Measurements from ENCODE around the gene BID. TPM values are rescaled to one million over a fixed set of nuclear protein-coding genes. Genes with fewer than 3 reads are reported as not detected.

BID gene
- polyA plus RNA-seq, 1 donor: 22.2 TPM

GRCh38 chr22:17816649-17817048, 42.4 kb upstream of the BID start:
- no peaks in the 10 kb centered on the region for H3K4me1 ChIP-seq (ENCODE audit: control insufficient read depth, insufficient read depth, low read length)
- WGBS (ENCODE audit: insufficient coverage, low lambda C conversion rate): no CpG with 5 or more reads among the region's 14 CpGs
- H3K36me3 ChIP-seq (ENCODE audit: control insufficient read depth, insufficient read depth, low read length): peaks cover 72% of the 10 kb centered on the region
- H3K9me3 ChIP-seq (ENCODE audit: control insufficient read depth, low read depth, low read length): no peaks in the 10 kb centered on the region
- no peak for DNase-seq
- H3K27me3 ChIP-seq (ENCODE audit: control insufficient read depth, insufficient read depth, low read length): no peaks in the 10 kb centered on the region
- no peak overlapping the region for H3K4me3 ChIP-seq (ENCODE audit: low read length)
- no peak overlapping the region for H3K27ac ChIP-seq (ENCODE audit: low read length)

- no peak overlapping the region for H3K4me3 ChIP-seq (ENCODE audit: low read length)
- WGBS (ENCODE audit: insufficient coverage, low lambda C conversion rate): no CpG with 5 or more reads among the region's 15 CpGs
- H3K9me3 ChIP-seq (ENCODE audit: control insufficient read depth, low read depth, low read length): no peaks in the 10 kb centered on the region
- no peak overlapping the region for H3K27ac ChIP-seq (ENCODE audit: low read length)
- H3K27me3 ChIP-seq (ENCODE audit: control insufficient read depth, insufficient read depth, low read length): no peaks in the 10 kb centered on the region
- DNase-seq: no peak
- H3K4me1 ChIP-seq (ENCODE audit: control insufficient read depth, insufficient read depth, low read length): peaks cover 6% of the 10 kb centered on the region
- peaks cover 65% of the 10 kb centered on the region for H3K36me3 ChIP-seq (ENCODE audit: control insufficient read depth, insufficient read depth, low read length)
These were observed 41.5 kb upstream of the BID start for GRCh38 chr22:17815703-17816254.

- H3K4me3 ChIP-seq (ENCODE audit: low read length): no peak overlapping the region
- peaks cover 9% of the 10 kb centered on the region for H3K4me1 ChIP-seq (ENCODE audit: control insufficient read depth, insufficient read depth, low read length)
- no peak for DNase-seq
- H3K27me3 ChIP-seq (ENCODE audit: control insufficient read depth, insufficient read depth, low read length): no peaks in the 10 kb centered on the region
- H3K36me3 ChIP-seq (ENCODE audit: control insufficient read depth, insufficient read depth, low read length): peaks cover 70% of the 10 kb centered on the region
- no peaks in the 10 kb centered on the region for H3K9me3 ChIP-seq (ENCODE audit: control insufficient read depth, low read depth, low read length)
- WGBS (ENCODE audit: insufficient coverage, low lambda C conversion rate): no CpG with 5 or more reads among the region's 20 CpGs
- H3K27ac ChIP-seq (ENCODE audit: low read length): no peak overlapping the region
These were observed 40.6 kb upstream of the BID start for GRCh38 chr22:17814830-17815229.

- Histone ChIP-seq H3K36me3 (ENCODE audit: control insufficient read depth, insufficient read depth, low read length) (peaks cover 74% of the 10 kb centered on the region), H3K27me3 (ENCODE audit: control insufficient read depth, insufficient read depth, low read length) (no peaks in the 10 kb centered on the region), H3K4me3 (ENCODE audit: low read length) (no peak overlapping the region), H3K9me3 (ENCODE audit: control insufficient read depth, low read depth, low read length) (no peaks in the 10 kb centered on the region), H3K27ac (ENCODE audit: low read length) (no peak overlapping the region), H3K4me1 (ENCODE audit: control insufficient read depth, insufficient read depth, low read length) (peaks cover 9% of the 10 kb centered on the region)
- no CpG with 5 or more reads among the region's 6 CpGs for WGBS (ENCODE audit: insufficient coverage, low lambda C conversion rate)
- no peak for DNase-seq
These were observed 39.8 kb upstream of the BID start for GRCh38 chr22:17814084-17814483.

DNA sequence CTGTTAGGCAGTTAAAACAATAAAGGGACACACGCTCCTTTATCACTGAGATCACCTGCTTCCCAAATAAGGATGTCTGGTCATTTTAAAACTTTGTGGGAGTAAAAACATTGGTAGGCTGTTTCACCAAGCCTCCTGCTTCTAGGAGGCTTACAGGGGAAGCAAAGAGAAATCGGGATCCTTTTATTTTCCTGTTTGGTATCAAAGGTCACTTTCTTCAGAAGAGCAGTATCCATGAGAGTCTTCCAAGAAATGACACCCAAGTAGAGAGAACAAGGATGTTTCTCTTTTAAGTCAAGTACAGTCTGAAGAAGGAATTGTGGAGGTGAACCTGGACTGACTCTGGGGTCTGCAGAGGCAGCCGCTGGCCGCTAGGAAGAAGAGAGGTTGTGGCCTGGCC, 36.9 kb upstream of the BID start:
- H3K27ac ChIP-seq (ENCODE audit: low read length): peak overlapping the region; percentile 32
- no peaks in the 10 kb centered on the region for H3K9me3 ChIP-seq (ENCODE audit: control insufficient read depth, low read depth, low read length)
- peak in 1 of 2 donors; percentile 50 for DNase-seq
- H3K27me3 ChIP-seq (ENCODE audit: control insufficient read depth, insufficient read depth, low read length): no peaks in the 10 kb centered on the region
- H3K36me3 ChIP-seq (ENCODE audit: control insufficient read depth, insufficient read depth, low read length): peaks cover 74% of the 10 kb centered on the region
- no CpG with 5 or more reads among the region's 4 CpGs for WGBS (ENCODE audit: insufficient coverage, low lambda C conversion rate)
- peaks cover 9% of the 10 kb centered on the region for H3K4me1 ChIP-seq (ENCODE audit: control insufficient read depth, insufficient read depth, low read length)
- H3K4me3 ChIP-seq (ENCODE audit: low read length): no peak overlapping the region

DNA sequence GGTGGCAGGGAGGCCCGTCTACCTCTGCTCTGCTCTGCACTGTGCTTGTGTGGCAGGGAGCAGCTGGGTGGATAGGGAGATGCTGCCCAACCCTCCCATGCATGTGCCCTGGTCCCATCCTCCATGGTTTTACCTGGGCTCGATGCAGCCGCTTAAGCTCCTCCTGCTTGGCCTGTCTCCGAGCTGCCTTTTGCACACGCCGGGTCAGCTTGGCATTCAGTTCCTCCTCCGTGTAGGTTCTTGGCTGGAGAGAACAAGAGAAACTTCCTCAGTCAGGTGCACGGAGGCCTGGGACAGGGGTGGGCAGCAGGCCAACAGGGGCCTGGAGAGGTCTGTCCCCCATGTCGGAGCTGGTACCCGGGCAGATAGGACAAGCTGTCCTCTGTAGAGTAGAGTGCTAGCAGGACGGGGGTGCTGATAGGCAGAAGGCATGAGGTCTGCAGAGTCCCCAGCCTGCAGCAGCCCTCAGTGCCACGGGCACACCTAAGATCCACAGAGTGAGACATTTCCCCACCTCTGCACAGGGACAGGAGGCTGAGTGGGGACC, 36.4 kb upstream of the BID start:
- Histone ChIP-seq H3K36me3 (ENCODE audit: control insufficient read depth, insufficient read depth, low read length) (peaks cover 72% of the 10 kb centered on the region), H3K4me3 (ENCODE audit: low read length) (no peak overlapping the region), H3K4me1 (ENCODE audit: control insufficient read depth, insufficient read depth, low read length) (peaks cover 9% of the 10 kb centered on the region), H3K27me3 (ENCODE audit: control insufficient read depth, insufficient read depth, low read length) (no peaks in the 10 kb centered on the region), H3K9me3 (ENCODE audit: control insufficient read depth, low read depth, low read length) (no peaks in the 10 kb centered on the region), H3K27ac (ENCODE audit: low read length) (no peak overlapping the region)
- no CpG with 5 or more reads among the region's 12 CpGs for WGBS (ENCODE audit: insufficient coverage, low lambda C conversion rate)
- DNase-seq: no peak

DNA sequence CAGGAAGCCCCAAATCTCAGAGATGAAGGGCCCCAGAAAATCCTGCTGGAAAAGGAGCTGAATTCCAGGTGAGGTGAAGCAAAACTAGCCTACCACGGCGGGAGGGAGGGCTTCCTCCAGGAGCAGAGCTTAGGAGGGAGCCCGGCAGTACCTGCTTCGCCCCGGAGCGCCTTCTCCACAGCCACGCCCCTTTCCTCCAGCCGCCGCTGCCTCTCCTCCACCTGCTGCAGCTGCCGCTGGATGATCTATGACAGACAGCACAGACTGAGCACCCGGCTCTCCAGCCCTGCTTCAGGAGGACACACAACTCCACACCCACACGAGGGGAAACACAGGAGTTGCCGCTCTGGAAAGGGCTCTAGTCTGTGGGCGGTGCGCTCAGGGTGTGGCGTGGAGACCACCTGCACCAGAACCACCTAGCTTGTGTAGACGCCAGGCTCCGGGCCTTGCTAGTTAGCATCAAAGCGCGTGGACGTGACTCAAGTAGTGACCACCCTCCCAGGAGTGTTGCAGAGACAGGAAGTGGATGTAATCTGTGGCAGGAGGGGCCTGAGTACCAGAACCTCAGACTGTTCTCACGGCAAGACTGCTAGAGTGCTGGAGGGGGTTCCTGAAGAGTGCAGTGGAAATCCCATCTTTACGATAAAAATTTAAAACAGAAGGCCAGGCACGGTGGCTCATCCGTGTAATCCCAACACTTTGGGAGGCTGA, 34.6 kb upstream of the BID start:
- H3K36me3 ChIP-seq (ENCODE audit: control insufficient read depth, insufficient read depth, low read length): peaks cover 70% of the 10 kb centered on the region

DNA sequence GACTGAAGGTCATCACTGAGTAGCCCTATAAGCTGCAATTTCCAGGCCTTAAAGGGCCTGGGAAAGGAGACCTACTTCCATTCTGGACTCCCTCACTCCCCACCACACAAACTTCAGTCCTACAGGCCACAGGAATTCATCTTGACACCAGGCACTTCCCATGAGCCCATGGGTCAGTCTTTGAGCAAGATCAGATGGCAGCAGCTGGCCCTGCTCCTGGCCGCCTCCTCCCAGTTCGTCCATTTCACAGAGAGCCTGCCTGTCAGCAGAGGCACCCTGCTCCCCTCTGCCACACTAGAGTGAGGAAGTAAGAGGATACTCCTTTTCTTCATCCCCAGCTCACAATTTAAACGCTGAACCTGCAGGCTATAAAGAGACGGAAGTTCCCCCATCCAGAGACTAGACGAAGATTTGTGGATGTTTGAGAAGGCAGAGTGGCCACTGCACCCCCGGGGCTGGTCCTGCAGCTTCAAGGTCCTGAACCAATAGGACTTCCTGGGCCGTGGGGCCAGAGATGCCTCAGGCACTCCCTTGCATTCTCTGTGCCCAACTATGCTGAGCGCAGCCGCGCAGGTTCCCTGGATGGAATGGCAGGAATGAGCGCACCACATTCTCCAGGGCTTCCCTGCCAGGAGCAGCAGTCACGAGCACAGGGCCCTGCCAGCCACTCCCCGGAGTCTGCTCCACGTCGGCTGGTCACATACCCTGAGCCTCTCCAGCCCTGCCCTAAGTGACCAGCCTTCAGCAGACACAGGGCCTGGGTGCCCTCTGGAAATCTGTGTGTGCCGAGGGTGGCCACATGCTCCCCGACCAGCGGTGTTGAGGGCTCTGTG, 33.5 kb upstream of the BID start:
- DNase-seq: no peak
- H3K36me3 ChIP-seq (ENCODE audit: control insufficient read depth, insufficient read depth, low read length): peaks cover 68% of the 10 kb centered on the region
- H3K27ac ChIP-seq (ENCODE audit: low read length): no peak overlapping the region

More for the DNA sequence above, 34.6 kb upstream of the BID start:
- H3K27me3 ChIP-seq (ENCODE audit: control insufficient read depth, insufficient read depth, low read length): no peaks in the 10 kb centered on the region
- H3K27ac ChIP-seq (ENCODE audit: low read length): no peak overlapping the region
- WGBS (ENCODE audit: insufficient coverage, low lambda C conversion rate): no CpG with 5 or more reads among the region's 25 CpGs
- H3K4me3 ChIP-seq (ENCODE audit: low read length): no peak overlapping the region
- no peaks in the 10 kb centered on the region for H3K9me3 ChIP-seq (ENCODE audit: control insufficient read depth, low read depth, low read length)
- peaks cover 9% of the 10 kb centered on the region for H3K4me1 ChIP-seq (ENCODE audit: control insufficient read depth, insufficient read depth, low read length)
- peak in 1 of 2 donors; percentile 29 for DNase-seq

GRCh38 chr22:17807086-17807485, 32.8 kb upstream of the BID start:
- H3K9me3 ChIP-seq (ENCODE audit: control insufficient read depth, low read depth, low read length): no peaks in the 10 kb centered on the region
- peaks cover 9% of the 10 kb centered on the region for H3K4me1 ChIP-seq (ENCODE audit: control insufficient read depth, insufficient read depth, low read length)
- WGBS (ENCODE audit: insufficient coverage, low lambda C conversion rate): no CpG with 5 or more reads among the region's 10 CpGs
- H3K4me3 ChIP-seq (ENCODE audit: low read length): no peak overlapping the region
- H3K36me3 ChIP-seq (ENCODE audit: control insufficient read depth, insufficient read depth, low read length): peaks cover 65% of the 10 kb centered on the region
- no peaks in the 10 kb centered on the region for H3K27me3 ChIP-seq (ENCODE audit: control insufficient read depth, insufficient read depth, low read length)
- no peak overlapping the region for H3K27ac ChIP-seq (ENCODE audit: low read length)
- no peak for DNase-seq

More for the DNA sequence above, 33.5 kb upstream of the BID start:
- WGBS (ENCODE audit: insufficient coverage, low lambda C conversion rate): 80% methylated on average over 1 of the region's 18 CpGs
- Histone ChIP-seq H3K9me3 (ENCODE audit: control insufficient read depth, low read depth, low read length) (no peaks in the 10 kb centered on the region), H3K4me1 (ENCODE audit: control insufficient read depth, insufficient read depth, low read length) (peaks cover 9% of the 10 kb centered on the region), H3K27me3 (ENCODE audit: control insufficient read depth, insufficient read depth, low read length) (no peaks in the 10 kb centered on the region), H3K4me3 (ENCODE audit: low read length) (no peak overlapping the region)

DNA sequence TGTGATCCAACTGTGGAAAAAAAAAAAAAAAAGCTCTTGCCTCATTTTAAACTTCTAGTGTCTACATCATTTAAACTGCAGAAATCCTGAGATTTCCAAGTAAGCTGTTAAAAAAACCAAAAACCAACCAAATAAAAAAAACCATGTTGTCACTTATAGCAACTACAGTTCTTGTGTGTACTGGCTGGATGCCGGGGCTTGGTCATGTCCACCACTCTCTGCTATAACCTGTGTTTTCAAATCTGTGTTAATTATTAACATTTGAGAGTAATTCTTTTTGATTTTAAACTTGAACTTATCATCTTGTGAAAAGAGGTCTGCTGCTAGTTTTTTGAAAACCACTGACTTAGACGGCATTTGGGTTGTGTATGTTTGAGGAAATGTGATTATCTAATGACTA, 32.2 kb upstream of the BID start:
- DNase-seq: no peak
- H3K4me3 ChIP-seq (ENCODE audit: low read length): no peak overlapping the region
- WGBS (ENCODE audit: insufficient coverage, low lambda C conversion rate): 20% methylated on average over 1 of the region's 2 CpGs
- no peaks in the 10 kb centered on the region for H3K9me3 ChIP-seq (ENCODE audit: control insufficient read depth, low read depth, low read length)
- peaks cover 61% of the 10 kb centered on the region for H3K36me3 ChIP-seq (ENCODE audit: control insufficient read depth, insufficient read depth, low read length)
- H3K27ac ChIP-seq (ENCODE audit: low read length): no peak overlapping the region
- no peaks in the 10 kb centered on the region for H3K27me3 ChIP-seq (ENCODE audit: control insufficient read depth, insufficient read depth, low read length)
- peaks cover 8% of the 10 kb centered on the region for H3K4me1 ChIP-seq (ENCODE audit: control insufficient read depth, insufficient read depth, low read length)

All from large intestine (tissue), 3 donors.